Head of caudate nucleus (tissue), 42 donors: ENCODE measurements around the gene CYP4F8.
A peak's percentile ranks its signal among the peaks of the same experiment; 100 is the strongest.
"Not testable (repeated sequence)": the region's sequence is repeated elsewhere in the genome, so short reads cannot be mapped to it uniquely, and the experiment has no call there.

Experiments used
- DNase-seq, 42 donors: peaks; one replicate each; pipeline versions ENCODE4 v3.0.0 to v3.0.0-alpha.2; 2020 to 2021; ENCODE audit warnings: mixed read lengths in 7 of 42
- intact Hi-C: fragments of 100-400 bp; cut with DNase I; formaldehyde crosslinking; loops from one replicate; pipeline ENCODE4 v1.15.0; 2022

The CYP4F8 gene

DNA sequence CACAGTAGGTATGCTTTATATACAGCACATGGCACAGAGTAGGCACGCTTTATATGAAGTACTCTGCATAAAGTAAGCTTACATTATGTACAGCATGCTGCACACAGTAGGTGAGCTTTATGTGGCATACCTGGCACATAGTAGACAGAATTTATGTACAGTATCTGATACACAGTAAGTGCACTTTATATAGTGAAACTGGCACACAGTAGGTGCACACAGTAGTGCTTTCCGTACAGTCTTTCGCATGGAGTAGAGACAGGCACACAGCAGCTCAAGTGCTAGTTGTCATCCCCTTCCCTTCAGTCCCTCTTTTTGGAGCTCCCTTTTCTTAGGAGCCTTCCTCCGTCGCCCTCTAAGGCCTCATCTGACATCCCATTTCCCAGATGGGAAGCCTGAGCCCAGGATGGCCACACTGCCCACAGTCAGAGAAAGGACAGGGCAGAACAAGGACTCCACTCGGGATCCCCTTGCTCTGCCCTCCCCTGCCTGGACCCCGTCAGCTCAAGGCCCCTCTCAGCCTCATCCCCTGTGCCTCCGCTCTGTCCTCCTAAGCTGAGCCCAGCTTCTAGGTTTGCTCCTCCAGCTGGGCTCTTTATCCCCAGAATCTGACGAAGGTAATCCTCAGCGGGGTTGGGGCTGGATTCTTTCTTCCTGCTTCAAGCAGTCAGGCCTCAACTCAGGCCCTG, 57.0 kb downstream of the CYP4F8 start:
- intact Hi-C loops: no loop called here
- no peak for DNase-seq

DNA sequence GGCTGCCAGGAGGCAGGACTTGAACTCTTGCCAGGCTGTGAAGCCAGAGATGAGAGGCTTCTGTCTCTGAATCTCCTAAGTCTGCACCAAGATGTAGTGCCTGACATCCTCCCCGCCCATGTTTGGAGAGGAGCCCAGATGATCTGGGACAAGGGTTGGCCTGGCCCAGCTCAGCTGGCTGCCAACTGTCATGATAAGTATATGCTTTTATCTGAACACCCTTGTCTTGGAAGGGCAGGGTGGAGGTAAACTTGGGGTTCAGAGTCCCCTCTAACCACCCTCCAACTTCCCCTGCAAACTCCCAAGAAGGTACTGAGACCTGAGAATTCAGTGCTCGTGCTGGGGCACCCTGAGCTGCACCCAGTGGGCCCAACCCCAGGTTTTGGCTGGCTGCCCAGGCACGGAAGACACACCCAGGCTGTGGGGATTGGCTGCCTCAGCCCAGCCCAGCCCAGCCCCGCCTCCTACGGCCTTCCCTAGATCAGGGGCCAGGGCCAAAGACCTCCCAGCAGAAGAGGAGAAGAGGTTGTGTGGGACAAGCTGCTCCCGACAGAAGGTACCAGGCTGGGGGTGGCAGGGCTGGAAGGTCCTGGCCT, 57.7 kb downstream of the CYP4F8 start, which contains the start of gene CYP4F12:
Gene CYP4F12, plus strand, starts transcription at position 508 of the 596 bp plus-strand sequence. CDS start 443 bp downstream, outside the sequence.
- peak in 14 of 42 donors; percentile 1 to 39 (median 18) for DNase-seq
- intact Hi-C loops: no loop called here

DNA sequence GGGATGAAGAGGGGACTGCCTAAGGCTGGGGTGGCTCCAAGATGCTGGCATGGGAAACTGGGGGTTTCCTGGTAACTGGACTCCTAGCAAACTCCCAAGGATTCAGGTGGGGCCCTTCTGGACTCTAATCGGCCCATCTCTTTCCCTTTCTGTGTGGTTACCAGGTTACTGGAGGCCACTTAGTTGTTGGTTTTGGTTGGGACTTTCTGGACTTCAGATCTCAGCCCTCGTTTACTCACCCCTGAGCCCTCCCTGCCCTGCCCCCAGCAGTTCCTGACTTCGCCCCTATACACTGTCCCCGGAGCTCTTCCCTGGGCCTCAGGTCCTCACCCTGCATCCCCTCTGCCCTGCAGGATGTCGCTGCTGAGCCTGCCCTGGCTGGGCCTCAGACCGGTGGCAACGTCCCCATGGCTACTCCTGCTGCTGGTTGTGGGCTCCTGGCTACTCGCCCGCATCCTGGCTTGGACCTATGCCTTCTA, 58.2 kb downstream of the CYP4F8 start:
- intact Hi-C loops: no loop called here
- DNase-seq: no peak

DNA sequence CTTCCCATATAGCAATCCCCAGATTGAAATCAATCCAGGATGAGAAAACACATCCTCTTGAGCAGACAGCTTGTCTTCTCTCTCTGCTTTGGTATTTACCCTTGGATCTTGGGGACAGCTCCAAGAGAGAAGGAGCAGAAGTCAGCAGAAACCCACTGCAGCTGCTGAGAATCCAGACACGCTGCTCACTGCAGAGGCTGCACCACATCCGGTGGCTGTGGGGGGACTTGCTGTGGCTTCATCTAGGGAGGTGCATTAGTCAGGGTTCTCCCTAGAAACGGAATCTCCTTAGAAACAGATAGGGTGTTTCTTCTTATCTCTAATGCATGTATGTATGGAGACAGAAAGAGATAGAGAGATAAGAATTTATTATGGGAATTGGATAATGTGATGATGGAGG, 60.5 kb downstream of the CYP4F8 start:
- intact Hi-C loops: no loop called here
- no peak for DNase-seq

DNA sequence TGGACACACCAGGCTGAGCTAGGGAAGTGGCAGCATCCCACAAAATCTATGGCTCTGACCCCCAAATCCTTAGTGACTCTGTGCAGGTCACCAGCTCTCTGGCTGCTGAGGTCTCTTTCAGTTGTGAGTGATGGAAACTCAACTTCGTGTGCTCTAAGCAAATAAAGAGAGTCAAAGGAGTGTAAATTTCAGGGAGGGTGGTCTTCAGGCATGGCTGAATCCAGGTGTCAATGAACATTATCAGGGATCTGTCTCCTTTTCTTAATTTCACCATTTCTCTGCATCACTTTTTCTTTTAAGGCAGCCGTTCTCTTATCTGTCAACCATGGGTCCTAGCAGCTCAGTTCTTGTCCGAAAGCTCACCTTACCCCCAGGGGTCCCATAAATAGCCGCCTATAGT, 64.1 kb downstream of the CYP4F8 start:
- intact Hi-C loops: no loop called here
- no peak for DNase-seq

DNA sequence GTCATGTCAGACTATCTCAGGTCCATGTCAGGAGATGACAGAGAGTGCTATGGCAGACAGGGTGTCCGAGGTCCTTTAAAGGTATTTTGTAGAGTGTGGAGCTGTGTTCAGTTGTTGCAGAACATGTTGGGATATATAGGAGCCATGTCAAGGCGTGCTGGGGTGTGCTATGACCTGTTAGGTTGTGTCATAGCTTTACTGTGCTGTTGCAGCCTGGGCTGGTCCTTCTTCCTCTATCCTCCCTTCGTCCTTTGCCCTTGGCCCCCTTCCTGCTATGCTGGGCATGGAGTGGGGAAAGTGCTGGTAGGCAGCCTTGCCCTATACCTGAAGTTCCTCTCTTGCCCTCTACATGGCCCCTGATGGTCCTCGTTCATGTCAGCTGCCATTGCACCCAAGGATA, 64.8 kb downstream of the CYP4F8 start:
- intact Hi-C loops, DNase-seq: not testable (repeated sequence)
